ENCODE data around the gene AUTS2.

- TF ChIP-seq GATA2 (IDR thresholded peaks at IDR 0.05; ENCODE audit: low read depth, low read length) (no peak), GATA3 (IDR thresholded peaks at IDR 0.05; ENCODE audit: low read depth, low read length) (no peak)
Observed at GRCh38 chr7:70620333-70621055, 1022.2 kb downstream of the AUTS2 start.
